ENCODE data around the gene PUS1.

PUS1 gene

DNA sequence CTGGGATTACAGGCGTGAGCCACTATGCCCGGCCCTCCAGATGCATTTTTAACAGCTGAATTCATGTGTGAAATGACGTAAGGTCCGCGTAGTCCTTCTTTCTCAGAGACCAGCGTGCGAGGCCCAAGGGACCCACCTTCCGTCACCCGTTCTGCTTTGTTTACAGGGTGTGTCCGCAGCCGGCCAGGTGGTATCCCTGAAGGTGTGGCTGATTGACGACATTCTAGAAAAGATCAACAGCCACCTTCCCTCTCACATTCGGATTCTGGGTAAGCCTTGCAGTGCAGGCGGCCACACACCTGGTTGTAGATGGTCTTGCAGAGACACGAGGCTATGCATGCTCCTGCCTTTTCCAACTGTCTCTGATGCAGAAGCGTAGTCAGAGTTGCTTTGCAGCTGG is 9.9 kb downstream of the PUS1 start:
- ChIA-PET CTCF (no interaction called here), POLR2A (no interaction called here)
- TF ChIP-seq, protein P1, sequence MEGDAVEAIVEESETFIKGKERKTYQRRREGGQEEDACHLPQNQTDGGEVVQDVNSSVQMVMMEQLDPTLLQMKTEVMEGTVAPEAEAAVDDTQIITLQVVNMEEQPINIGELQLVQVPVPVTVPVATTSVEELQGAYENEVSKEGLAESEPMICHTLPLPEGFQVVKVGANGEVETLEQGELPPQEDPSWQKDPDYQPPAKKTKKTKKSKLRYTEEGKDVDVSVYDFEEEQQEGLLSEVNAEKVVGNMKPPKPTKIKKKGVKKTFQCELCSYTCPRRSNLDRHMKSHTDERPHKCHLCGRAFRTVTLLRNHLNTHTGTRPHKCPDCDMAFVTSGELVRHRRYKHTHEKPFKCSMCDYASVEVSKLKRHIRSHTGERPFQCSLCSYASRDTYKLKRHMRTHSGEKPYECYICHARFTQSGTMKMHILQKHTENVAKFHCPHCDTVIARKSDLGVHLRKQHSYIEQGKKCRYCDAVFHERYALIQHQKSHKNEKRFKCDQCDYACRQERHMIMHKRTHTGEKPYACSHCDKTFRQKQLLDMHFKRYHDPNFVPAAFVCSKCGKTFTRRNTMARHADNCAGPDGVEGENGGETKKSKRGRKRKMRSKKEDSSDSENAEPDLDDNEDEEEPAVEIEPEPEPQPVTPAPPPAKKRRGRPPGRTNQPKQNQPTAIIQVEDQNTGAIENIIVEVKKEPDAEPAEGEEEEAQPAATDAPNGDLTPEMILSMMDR (IDR thresholded peaks at IDR 0.05; ENCODE audit: insufficient read depth, low read length, missing control alignments): no peak
- no peak for DNase-seq (ENCODE audit: low read depth, low spot score)
- H3K4me3 ChIP-seq (ENCODE audit: low read depth, low read length): no peak overlapping the region

DNA sequence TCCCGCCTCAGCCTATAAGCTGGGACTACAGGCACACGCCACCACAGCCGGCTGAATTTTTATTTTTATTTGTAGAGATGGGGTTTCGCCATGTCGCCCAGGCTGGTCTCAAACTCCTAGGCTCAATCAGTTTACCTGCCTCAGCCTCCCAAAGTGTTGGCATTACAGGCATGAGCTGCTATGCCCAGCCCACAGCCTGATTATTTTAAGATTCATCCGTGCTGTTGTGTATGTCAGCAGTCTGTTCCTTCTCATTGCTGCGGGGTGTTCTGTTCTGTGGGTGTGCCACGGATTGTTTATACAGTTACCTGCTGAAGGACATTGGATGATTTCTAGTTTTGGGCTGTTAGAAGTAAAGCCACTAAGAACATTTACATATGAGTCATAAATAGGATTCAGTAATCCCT is 11.1 kb downstream of the PUS1 start:
- CTCF ChIA-PET: interaction anchor here (1.3 kb wide), 1 partner anchor 10 kb away, joined by 4 read pairs; the partner anchor contains the start of gene EP400
- TF ChIP-seq, protein P1 (IDR thresholded peaks at IDR 0.05; ENCODE audit: insufficient read depth, low read length, missing control alignments): no peak
- POLR2A ChIA-PET: no interaction called here
- H3K4me3 ChIP-seq (ENCODE audit: low read depth, low read length): no peak overlapping the region
- DNase-seq (ENCODE audit: low read depth, low spot score): no peak

DNA sequence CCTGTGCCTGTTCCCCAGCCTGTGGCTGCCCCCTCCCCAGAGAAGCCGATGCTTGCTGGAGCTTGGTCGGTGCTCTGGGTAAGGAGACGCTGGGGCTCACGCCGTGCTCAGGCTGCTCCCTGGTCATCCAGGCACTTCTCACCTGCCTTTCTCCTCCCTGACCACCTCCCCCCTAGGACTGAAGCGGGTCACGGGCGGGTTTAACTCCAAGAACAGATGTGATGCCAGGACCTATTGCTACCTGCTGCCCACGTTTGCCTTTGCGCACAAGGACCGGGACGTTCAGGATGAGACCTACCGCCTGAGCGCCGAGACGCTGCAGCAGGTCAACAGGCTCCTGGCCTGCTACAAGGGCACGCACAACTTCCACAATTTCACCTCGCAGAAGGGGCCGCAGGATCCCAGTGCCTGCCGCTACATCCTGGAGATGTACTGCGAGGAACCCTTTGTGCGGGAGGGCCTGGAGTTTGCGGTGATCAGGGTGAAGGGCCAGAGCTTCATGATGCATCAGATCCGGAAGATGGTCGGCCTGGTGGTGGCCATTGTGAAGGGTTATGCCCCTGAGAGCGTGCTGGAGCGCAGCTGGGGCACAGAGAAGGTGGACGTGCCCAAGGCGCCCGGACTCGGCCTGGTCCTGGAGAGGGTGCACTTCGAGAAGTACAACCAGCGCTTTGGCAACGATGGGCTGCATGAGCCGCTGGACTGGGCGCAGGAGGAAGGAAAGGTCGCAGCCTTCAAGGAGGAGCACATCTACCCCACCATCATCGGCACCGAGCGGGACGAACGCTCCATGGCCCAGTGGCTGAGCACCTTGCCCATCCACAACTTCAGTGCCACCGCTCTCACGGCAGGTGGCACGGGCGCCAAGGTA is 12.3 kb downstream of the PUS1 start:
- TF ChIP-seq, protein P1 (IDR thresholded peaks at IDR 0.05; ENCODE audit: insufficient read depth, low read length, missing control alignments): no peak
- CTCF ChIA-PET: no interaction called here
- H3K4me3 ChIP-seq (ENCODE audit: low read depth, low read length): no peak overlapping the region
- no peak for DNase-seq (ENCODE audit: low read depth, low spot score)
- POLR2A ChIA-PET: no interaction called here

DNA sequence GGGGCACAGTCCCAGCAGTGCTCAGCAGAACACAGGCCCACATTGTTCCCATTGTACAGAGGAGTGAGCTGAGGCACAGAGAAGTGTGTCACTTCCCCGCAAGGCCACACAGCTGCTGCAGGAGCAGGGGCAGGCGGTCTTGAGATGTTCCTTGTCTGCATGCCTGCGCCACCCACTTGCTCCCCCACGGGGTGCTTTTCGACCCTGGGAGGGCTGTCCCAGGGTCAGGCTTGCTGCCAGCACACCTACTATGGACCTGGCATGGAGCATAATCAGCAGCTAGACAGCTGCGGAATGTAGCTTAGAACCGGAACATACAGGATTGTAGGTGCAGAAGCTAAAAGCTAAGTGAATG is 12.9 kb downstream of the PUS1 start:
- no peak overlapping the region for H3K4me3 ChIP-seq (ENCODE audit: low read depth, low read length)
- TF ChIP-seq, protein P1 (IDR thresholded peaks at IDR 0.05; ENCODE audit: insufficient read depth, low read length, missing control alignments): no peak
- ChIA-PET CTCF (no interaction called here), POLR2A (no interaction called here)
- no peak for DNase-seq (ENCODE audit: low read depth, low spot score)

GRCh38 chr12:131942671-131943070 is 13.6 kb downstream of the PUS1 start:
- DNase-seq (ENCODE audit: low read depth, low spot score): no peak
- ChIA-PET POLR2A (no interaction called here), CTCF (no interaction called here)
- H3K4me3 ChIP-seq (ENCODE audit: low read depth, low read length): no peak overlapping the region
- TF ChIP-seq, protein P1 (IDR thresholded peaks at IDR 0.05; ENCODE audit: insufficient read depth, low read length, missing control alignments): no peak

DNA sequence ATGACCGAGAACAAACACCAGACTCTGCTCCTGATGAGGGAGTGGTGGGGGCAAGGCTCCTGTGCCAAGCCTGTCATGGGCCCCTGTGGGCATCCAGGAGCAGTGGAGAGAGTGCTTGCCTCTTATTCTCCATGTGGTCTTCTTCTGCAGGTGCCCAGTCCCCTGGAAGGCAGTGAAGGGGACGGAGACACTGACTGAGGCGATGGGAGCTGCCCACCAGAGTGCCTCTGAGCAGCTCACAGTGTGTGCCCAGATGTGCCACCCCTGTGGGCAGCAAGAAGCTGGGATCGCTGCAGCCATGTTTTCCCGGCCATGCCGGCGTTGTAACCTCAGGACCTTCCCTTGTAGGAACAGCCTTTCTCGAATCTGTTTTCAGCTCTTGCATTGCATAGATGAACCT is 14.3 kb downstream of the PUS1 start:
- H3K4me3 ChIP-seq (ENCODE audit: low read depth, low read length): no peak overlapping the region
- no peak for DNase-seq (ENCODE audit: low read depth, low spot score)
- ChIA-PET POLR2A (no interaction called here), CTCF (no interaction called here)
- TF ChIP-seq, protein P1 (IDR thresholded peaks at IDR 0.05; ENCODE audit: insufficient read depth, low read length, missing control alignments): no peak

All from AG04449 (cell line).